ENCODE measurements around the gene LUM.
"Not testable (repeated sequence)": the region's sequence is repeated elsewhere in the genome, so short reads cannot be mapped to it uniquely, and the experiment has no call there.

The LUM gene

DNA sequence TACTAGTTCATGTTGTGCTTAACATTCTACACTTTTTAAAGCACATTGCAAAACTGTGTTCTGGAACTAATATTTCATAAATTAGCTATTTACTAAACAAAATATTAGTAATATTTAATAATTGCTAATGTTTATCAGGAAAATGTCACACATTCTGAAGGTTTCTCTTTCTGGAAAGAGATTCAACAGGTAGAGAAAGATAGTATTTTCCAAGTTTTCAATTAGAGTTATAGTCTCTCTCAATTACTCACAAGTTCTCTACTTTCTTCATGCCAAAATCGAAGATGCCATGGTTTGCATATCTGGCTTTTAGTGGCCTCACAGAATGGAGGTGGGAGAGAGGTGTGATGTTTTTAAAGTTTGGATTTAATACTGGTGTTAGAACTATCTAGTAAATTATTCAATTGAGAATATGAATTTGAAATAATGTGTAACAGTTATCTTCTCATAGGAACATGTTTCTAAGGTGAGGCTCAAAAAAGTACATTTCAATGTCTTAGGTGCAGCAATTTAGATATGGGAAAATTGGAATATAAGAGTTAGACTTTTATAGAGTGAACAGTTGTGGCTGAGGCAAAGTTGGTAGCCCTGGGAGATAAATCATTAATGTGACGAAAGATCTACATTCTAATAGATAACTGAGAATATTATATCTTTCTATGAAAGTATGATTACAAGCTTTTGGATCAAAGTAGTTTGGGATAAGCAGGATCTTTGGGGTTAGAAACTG lies 1.5 kb downstream of the LUM start:
- DNase-seq = no peak

DNA sequence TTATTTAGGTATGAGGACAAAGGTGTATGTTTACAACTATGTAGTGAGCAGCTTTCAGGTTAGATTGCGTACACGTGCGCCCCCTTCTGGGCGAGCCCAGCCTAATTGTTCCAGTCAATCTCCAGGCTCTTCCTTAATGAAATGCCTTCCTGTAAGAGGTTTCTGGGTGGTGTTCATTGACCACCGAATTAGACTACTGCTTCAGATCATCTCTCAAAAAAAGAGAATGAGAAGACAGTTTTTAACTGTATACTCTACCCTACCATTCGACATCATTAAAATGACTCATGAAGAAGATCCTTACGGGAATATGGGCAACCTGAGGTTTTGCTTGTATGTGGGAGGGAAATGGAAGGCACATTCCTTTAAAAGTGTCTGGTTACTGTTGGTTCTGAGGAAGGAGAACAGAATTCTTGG lies 2.1 kb downstream of the LUM start:
- DNase-seq = peak; percentile 21 to 41

DNA sequence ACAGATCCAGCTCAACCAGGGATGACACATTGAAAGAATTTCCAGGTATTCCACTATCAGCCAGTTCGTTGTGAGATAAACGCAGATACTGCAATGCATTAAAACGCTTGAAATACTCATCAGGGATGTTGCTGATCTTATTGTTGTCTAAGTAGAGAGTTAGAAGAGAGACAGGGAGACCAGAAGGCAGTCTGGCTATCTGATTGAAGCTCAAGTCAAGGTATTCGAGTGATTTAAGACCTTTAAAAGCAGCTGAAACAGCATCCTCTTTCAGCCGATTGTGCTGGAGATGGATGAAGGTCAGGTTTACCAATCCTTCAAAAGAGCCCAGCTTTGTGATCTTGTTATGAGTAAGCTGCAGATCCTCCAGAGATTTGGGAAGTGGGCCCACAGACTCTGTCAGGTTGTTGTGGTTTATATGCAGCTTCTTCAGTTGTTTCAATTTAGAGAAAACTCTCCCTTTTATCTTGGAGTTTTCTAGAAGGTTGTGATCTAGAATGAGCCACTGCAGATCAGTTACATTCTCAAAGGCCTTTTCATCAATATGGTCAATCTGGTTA lies 3.0 kb downstream of the LUM start:
- DNase-seq = no peak

DNA sequence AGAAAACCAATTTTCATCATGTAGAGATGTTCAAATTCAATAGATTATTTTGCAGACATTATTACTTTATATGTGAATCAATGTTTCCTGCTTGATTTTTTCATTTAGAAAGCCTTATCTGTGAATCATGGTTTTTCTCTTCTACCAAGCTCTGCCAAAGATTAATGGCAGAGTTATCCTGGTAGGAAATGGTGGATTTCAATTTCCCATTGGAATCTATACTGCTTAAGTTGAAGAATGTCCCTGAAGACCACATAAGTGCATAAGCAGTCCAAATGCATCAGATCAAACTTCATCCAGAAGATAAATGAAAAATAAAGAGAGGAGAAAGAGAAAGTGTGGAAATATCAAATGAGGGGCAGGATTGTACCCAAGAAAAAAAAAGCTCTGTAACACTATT lies 5.0 kb downstream of the LUM start:
- no peak for DNase-seq

DNA sequence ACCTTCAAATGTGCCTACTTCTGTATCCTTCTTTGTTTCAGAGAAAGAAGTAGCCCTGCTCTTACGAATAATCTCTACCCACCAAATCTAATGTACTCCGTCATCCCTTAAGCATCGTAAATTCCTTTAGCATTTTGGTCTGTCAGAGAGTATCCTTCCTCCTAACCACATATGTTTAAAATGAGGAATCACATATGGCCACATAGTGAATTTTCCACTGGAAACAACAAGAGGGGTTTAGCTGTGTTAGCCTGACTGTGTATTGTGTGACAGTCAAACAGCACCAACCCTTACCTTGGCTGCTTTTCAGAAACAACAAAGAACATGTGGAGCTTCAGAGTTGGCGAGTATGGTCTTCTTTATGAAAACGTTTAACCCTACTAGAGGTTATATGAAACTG lies 5.5 kb downstream of the LUM start:
- DNase-seq = no peak

DNA sequence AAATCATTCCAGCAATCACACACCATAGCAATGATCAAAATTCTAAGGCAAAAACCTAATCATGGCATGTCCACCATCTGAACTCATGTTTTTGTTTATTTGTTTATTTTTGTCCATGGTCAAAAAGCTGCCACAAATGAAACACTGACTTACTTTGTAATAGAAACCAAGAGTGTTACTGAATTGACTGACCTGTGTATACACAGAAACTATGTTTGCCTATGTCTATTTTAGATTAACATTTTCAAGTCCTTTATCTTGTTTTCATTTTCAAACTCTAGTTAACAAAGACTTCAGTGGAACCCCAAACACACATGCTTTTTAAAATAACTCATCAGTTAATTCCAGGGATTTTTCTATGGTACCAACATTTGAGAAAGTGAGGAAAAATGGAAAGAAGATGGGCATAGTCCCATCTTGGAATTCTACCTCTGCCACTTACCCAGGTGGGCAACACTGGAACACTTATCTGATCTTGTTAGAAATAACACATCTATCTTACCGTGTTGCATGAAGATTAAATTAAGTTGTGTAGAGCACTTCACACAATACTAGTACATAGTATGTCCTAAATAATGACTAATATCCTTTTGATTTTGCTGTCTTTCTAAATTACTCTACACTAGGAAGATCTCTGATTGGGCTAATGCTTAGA lies 6.4 kb downstream of the LUM start:
- DNase-seq = no peak

GRCh38 chr12:91103624-91104023 lies 7.7 kb downstream of the LUM start:
- no peak for DNase-seq

- DNase-seq = no peak
These were observed 8.2 kb downstream of the LUM start for GRCh38 chr12:91103101-91103500.

DNA sequence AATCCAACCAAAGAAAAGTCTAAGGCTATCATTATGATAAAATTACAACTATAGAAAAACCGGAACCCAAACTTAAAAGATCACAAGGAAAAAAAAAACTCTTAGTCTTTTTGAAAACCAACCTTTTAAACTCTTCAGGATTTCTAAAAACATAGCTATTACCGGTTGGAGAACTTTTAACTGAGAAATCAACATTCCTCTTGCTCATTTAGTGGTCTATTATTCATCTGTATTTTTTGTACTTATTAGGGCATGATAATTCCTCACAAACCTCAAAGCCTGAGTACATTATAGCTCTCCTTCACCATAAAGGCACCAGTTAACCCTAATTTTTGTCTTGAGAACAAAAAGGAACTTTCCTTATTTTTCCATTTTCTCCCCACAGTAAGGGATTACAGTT lies 10.4 kb downstream of the LUM start:
- DNase-seq = no peak

GRCh38 chr12:91099836-91100235 lies 11.5 kb downstream of the LUM start:
- no peak for DNase-seq

- no peak for DNase-seq
These were observed 12.0 kb downstream of the LUM start for GRCh38 chr12:91099341-91099740.

DNA sequence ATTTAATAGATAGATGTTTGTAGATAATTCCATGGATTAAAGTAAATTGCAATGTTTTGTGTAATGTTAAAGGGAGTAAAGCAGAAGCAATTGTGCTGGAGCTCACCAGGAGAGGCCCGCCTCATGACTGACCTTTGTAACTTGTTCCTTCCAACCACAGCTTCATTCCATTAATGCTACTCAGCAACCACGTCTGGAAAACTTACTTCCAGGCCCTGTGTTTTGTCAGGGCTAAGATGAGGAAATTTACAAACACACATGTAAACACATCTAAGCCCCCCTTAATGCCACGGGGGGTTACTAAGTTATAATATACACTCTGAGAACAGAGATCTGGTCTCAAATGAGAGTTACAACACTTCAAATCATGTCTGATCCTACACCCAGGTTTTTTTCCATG lies 12.4 kb downstream of the LUM start:
- no peak for DNase-seq

GRCh38 chr12:91098461-91098860 lies 12.8 kb downstream of the LUM start:
- DNase-seq = no peak

- DNase-seq = no peak
These were observed 16.3 kb downstream of the LUM start for GRCh38 chr12:91094957-91095356.

DNA sequence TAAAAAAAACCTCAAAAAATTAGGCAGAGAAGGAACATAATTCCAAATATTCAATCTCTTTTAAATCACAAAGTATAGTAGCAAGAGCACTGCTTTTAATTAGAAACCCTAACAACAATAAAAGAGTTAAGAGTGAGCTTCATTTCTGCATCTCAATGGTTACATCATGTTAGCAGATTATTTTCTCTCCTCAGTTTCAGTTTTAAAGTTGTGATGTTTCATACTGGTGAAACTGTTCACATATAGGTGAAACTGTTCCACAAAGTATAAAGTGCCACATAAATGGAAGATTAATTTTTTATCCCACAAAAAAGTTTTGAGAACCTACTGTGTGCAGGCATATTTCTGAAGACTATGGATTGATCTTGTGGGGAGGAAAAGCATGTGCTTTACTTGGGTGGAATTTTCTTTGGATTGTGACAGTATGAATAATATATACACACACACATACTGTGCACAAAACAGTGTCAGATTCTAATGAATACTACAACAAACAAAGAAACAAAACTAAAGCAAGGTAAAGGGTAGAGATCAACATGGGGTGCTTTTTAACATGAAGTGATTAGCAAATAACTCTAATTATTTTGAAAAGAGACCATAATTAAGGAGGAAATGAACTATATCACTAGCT lies 17.1 kb downstream of the LUM start:
- DNase-seq = no peak

- DNase-seq = no peak
These were observed 18.0 kb downstream of the LUM start for GRCh38 chr12:91093341-91093740.

DNA sequence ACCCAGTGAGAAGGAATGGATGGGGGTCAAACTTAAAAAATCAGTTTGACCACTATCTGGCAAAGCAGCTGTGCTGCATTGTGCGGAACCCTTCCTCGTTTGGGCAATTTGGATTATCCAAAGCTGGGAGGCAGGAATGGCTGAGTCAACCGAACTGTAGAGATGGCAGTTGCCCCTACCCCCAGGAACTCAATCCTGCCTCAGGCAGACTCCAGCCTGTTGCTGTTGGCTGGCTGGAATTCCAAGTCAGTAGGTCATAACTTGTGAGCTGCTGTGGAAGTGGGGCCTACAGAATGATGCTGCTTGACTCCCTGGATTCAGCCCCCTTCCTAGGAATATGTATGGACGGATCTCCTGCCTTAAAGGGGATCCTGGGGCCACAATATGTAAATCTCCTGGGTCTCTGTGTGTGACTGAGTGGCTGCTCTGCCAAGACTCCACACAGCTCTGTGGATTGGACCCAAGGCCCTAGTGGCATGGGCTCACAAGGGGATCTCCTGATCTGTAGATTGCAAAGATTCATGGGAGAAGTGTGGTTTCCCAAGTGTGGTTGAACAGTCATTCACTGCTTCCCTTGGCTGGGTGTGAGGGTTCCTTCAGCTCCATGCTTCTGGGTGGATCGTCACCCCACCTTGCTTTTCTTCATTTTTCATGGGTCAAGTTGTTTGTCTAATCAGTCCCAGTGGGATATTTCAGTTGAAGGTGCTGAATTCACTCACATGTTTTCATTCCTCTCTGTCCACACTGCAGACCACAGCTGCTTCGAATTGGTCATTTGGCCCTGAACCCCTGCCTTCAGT lies 19.2 kb downstream of the LUM start:
- no peak for DNase-seq

GRCh38 chr12:91089953-91090352 lies 21.3 kb downstream of the LUM start:
- not testable (repeated sequence) for DNase-seq

GRCh38 chr12:91080041-91080440 lies 31.3 kb downstream of the LUM start:
- DNase-seq = no peak

DNA sequence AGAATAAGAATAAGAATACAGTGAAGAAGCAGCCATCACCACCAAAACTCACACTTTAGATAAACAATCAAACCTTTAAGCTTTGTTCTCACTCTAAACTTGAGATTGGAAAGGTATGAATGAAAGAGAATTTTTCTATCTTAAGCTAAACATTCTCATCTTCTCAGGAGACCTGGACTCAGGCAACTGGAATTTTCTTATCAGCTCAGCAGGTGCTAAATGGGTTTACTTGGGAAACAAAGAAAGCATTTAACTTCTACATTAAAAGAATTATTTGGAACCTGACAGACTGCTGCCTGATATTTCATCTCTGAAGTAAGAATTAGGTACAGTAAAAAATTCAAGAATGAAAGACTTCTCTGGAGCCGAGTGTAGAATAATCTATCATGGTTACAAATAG lies 32.8 kb downstream of the LUM start:
- no peak for DNase-seq

- no peak for DNase-seq
These were observed 33.9 kb downstream of the LUM start for GRCh38 chr12:91077228-91077954.

- no peak for DNase-seq
These were observed 36.4 kb downstream of the LUM start for GRCh38 chr12:91074851-91075250.
